GM12872 (cell line): ENCODE measurements around the gene RCL1.

ENCODE experiments used
- TF ChIP-seq, protein P1 (sequence below): IDR thresholded peaks from 3 replicates; pipeline ENCODE4 v1.5.1; 2011; ENCODE audit warnings: low read depth, mild to moderate bottlenecking, low read length, moderate library complexity; ENCODE audit not compliant: insufficient read depth

Gene RCL1

GRCh38 chr9:4892501-4893194 lies 99.9 kb downstream of the RCL1 start:
- TF ChIP-seq, protein P1, sequence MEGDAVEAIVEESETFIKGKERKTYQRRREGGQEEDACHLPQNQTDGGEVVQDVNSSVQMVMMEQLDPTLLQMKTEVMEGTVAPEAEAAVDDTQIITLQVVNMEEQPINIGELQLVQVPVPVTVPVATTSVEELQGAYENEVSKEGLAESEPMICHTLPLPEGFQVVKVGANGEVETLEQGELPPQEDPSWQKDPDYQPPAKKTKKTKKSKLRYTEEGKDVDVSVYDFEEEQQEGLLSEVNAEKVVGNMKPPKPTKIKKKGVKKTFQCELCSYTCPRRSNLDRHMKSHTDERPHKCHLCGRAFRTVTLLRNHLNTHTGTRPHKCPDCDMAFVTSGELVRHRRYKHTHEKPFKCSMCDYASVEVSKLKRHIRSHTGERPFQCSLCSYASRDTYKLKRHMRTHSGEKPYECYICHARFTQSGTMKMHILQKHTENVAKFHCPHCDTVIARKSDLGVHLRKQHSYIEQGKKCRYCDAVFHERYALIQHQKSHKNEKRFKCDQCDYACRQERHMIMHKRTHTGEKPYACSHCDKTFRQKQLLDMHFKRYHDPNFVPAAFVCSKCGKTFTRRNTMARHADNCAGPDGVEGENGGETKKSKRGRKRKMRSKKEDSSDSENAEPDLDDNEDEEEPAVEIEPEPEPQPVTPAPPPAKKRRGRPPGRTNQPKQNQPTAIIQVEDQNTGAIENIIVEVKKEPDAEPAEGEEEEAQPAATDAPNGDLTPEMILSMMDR = no peak

DNA sequence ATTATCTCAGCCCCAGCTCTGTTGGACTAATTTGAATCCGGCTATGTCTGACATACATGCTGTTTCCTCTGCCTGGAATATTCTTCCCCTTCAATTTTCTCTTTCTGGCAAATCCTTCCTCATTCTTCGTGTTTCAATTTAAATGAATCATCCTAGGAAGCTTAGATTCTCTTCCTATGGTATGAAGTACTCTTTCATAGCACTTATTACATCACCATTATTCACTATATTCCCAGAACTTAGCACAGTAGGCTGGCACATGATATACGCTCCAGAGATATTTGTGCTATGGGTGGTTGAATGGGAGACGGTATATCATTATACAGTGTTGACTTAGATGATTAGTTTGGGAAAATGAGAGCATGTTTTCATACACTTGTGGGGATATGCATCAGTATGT lies 101.3 kb downstream of the RCL1 start:
- TF ChIP-seq, protein P1 = no peak

- TF ChIP-seq, protein P1 = no peak
Measured at GRCh38 chr9:4902135-4902475, 109.4 kb downstream of the RCL1 start.

GRCh38 chr9:4904322-4905134 lies 111.8 kb downstream of the RCL1 start:
- TF ChIP-seq, protein P1 = no peak

DNA sequence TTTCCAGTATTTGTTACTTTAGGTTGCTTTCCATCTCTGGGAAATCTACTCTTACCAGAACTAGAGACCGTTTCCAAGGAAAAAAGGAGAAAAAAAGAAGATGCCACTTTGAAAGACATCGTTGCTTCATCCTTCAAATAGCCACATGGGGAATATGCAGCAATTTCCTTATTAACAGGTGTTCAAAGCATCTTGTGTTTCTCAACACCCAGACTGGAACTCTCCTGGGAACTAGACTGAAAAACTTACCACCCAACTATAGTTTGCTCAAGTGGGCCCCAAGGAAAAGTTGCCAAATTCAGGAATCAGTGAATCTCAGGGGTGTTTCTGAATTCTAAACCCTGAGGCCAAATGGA lies 112.4 kb downstream of the RCL1 start:
- TF ChIP-seq, protein P1 = no peak
